GM10266 (cell line): ENCODE measurements around the gene POLR3H.
"Not testable (repeated sequence)": the region's sequence is repeated elsewhere in the genome, so short reads cannot be mapped to it uniquely, and the experiment has no call there.

Experiments used
- DNase-seq: peaks from one replicate; pipeline ENCODE4 v3.0.0; 2012; ENCODE audit errors: extremely low spot score
- CTCF ChIP-seq: IDR thresholded peaks from 2 replicates; pipeline ENCODE4 v1.5.1; 2012; ENCODE audit warnings: mild to moderate bottlenecking, low read depth; ENCODE audit not compliant: control insufficient read depth, insufficient read depth; ENCODE audit errors: missing control alignments

POLR3H gene, protein sequence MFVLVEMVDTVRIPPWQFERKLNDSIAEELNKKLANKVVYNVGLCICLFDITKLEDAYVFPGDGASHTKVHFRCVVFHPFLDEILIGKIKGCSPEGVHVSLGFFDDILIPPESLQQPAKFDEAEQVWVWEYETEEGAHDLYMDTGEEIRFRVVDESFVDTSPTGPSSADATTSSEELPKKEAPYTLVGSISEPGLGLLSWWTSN

DNA sequence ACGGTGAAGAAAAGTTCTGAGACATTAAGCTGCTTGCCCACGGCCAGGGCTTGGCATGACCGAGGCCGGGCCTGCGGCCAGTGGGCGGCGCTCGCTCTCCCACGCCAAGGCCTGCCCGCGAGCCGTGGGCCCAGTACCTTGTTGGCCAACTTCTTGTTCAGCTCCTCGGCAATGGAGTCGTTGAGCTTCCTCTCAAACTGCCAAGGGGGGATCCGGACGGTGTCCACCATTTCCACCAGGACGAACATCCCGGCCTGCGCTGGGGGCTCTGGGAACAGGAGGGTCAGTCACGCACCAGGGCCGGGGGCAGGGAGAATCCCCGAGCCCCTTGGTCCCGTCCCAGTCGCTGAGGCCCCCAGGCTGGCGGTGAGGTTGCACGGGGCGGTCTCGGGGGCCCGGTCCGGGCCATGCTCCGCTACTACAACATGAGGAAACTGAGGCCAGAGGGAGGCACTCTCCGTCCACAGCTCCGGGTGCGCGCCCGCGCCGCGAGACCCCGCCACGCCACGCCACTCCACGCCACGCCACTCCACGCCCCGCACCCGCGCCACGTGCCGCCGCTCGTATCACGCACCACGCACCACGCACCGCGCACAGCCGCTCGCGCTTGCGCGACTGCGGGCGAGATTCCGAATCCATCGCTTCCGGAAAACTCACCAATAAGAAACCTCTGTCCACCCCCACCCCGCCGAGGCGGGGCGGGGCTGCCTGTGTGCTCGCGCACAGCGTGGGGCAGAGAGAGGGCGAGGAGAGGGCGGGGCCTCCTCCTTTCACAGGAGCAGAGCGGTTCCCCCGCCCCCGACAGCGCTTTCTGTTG is at the start of gene POLR3H:
Gene POLR3H, minus strand, starts transcription at position 617 of the 817 bp plus-strand sequence. Its CDS starts 369 bp downstream, at position 248.
- DNase-seq: peak; percentile 99
- TF ChIP-seq CTCF: peak; percentile 88

- DNase-seq: not testable (repeated sequence)
These were observed 49.2 kb upstream of the POLR3H start for GRCh38 chr22:41593336-41593960.

DNA sequence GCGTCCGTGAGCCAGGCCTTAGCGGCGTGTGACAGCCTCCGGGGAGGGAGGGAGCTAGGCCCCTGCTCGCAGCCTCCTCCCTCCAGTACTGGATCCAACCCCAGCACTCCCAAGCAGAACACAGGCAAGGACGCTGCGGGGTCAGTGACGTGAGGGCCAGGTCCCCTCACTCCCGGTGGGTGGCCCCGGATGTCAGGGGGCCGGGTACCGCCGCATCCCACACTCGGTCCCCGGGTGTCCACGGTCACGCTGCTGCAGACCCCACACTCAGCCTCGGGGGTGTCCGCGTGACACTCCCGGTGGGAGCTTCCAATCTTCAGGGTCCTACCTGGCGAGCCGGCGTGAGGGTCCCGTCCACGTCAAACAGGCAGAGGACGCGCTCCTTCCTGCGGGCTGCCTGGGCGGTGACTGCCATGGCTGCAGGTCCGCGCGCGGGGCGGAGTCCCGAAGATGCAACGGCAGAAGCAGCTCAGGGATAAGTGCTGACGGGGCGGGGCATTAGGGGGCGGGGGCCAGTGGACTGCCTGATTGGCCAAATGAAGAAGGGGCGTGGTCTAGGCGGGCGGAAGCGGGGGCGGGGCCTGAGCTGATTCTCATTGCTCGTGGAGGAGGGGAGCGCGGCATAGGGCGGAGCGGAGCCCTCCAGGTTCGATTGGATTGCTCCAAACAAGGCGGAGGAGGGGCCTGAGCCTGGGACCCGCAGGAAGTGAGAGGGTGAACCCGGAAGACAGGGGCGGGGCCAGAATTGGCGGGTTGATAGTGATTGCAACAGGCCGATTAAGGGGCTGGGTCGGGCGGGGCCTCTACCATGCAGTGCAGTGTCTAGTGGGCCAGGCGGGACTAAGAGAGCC is 45.3 kb upstream of the POLR3H start, which contains the start of gene PMM1:
Gene PMM1, minus strand, starts transcription at position 450 of the 851 bp plus-strand sequence. Its CDS starts 35 bp downstream, at position 415.
- DNase-seq: peak; percentile 100

GRCh38 chr22:41587347-41587723 is 43.1 kb upstream of the POLR3H start:
- no peak for TF ChIP-seq CTCF
- no peak for DNase-seq

More for the DNA sequence above, 45.3 kb upstream of the POLR3H start, which contains the start of gene PMM1:
- no peak for TF ChIP-seq CTCF

- no peak for DNase-seq
- no peak for TF ChIP-seq CTCF
These were observed 41.6 kb upstream of the POLR3H start for GRCh38 chr22:41585898-41586297.

DNA sequence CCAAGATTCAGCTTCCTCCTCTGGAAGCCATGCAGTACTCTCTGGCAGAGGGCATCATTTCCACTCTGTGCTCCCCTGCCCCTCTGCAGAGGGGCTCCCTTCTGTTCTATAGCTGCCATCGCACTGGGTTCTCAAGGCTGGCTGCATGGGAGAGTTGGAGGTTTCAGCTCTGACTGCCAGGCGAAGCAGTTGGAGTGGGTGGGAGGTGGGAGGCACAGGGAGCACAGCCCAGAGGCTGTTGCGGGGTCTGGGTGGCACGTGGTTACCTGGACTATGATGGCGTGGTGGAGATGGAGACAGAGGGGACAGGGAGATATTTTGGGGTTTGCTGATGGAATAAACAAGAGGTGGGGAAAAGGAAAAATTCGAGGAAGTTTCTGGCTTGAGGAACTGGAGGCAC is 40.6 kb upstream of the POLR3H start:
- no peak for TF ChIP-seq CTCF
- no peak for DNase-seq

- TF ChIP-seq CTCF: no peak
- DNase-seq: no peak
These were observed 38.4 kb upstream of the POLR3H start for GRCh38 chr22:41582694-41583093.
